Measurements from ENCODE around the gene CCDC157.

Gene CCDC157

DNA sequence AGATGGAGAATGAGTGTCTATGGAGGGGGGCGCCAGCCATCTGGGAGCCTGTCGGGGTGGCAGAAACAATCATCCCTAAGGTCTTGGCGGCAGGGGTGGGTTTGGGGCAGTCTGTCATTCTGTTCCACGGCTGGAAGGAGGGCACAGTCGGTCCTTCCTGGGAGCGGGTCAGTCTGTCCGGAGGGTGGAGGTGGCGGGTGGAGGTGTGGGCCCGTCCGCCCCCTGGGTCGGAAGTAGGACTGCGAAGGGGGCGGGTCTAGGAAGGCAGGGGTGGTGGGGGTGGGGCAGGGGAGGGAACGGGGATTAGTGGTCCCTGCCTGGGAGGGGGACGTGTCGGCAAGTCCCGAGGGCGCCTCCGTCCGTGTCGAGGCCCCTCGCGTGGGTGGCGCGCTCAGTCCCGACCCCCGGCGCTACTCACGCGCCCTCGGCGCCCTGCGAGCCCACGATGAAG is 30.5 kb upstream of the CCDC157 start:
- TF ChIP-seq, protein P1, sequence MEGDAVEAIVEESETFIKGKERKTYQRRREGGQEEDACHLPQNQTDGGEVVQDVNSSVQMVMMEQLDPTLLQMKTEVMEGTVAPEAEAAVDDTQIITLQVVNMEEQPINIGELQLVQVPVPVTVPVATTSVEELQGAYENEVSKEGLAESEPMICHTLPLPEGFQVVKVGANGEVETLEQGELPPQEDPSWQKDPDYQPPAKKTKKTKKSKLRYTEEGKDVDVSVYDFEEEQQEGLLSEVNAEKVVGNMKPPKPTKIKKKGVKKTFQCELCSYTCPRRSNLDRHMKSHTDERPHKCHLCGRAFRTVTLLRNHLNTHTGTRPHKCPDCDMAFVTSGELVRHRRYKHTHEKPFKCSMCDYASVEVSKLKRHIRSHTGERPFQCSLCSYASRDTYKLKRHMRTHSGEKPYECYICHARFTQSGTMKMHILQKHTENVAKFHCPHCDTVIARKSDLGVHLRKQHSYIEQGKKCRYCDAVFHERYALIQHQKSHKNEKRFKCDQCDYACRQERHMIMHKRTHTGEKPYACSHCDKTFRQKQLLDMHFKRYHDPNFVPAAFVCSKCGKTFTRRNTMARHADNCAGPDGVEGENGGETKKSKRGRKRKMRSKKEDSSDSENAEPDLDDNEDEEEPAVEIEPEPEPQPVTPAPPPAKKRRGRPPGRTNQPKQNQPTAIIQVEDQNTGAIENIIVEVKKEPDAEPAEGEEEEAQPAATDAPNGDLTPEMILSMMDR (conservative IDR thresholded peaks at IDR 0.05; ENCODE audit: low read depth, low read length) = no peak
- peak overlapping the region; percentile 78 for H3K4me3 ChIP-seq (ENCODE audit: low read length)
- no peak for DNase-seq (ENCODE audit: low read depth)

- DNase-seq (ENCODE audit: low read depth) = peak; percentile 64
- peak within 1 kb of the TSS; percentile 78 for H3K4me3 ChIP-seq (ENCODE audit: low read length)
- TF ChIP-seq, protein P1 (conservative IDR thresholded peaks at IDR 0.05; ENCODE audit: low read depth, low read length) = no peak
These were observed 30.0 kb upstream of the CCDC157 start, which contains the start of gene TBC1D10A for GRCh38 chr22:30326706-30327362. Gene TBC1D10A, minus strand, starts transcription at chr22:30326941. Its CDS starts 60 bp downstream, at chr22:30326881.

DNA sequence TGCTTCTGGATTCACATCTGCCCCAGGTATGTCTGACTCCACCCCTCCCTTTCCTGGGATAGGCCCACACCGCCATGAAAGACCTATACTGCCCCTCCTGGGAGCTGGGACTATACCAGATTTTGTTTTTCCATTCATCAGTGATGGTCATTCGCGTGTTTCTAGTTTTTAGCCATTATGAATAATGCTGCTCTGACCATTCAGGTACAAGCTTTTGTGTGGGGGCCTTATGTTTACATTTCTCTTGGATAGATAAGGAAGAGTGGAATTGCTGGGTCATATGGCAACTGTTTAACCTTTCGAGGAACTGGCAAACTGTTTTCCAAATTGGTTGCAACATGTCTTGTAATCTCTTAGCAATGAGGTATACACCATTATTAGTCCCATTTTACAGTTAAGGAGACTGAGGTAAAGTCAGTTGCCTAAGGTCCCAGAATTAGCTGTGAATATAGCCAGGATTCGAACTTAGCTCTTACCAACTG is 28.9 kb upstream of the CCDC157 start:
- TF ChIP-seq, protein P1 (conservative IDR thresholded peaks at IDR 0.05; ENCODE audit: low read depth, low read length) = peak; percentile 19
- H3K4me3 ChIP-seq (ENCODE audit: low read length) = no peak overlapping the region
- DNase-seq (ENCODE audit: low read depth) = no peak

- no peak overlapping the region for H3K4me3 ChIP-seq (ENCODE audit: low read length)
- TF ChIP-seq, protein P1 (conservative IDR thresholded peaks at IDR 0.05; ENCODE audit: low read depth, low read length) = no peak
- no peak for DNase-seq (ENCODE audit: low read depth)
These were observed 28.2 kb upstream of the CCDC157 start for GRCh38 chr22:30328466-30329049.

GRCh38 chr22:30332551-30332950 is 24.3 kb upstream of the CCDC157 start:
- no peak for DNase-seq (ENCODE audit: low read depth)
- TF ChIP-seq, protein P1 (conservative IDR thresholded peaks at IDR 0.05; ENCODE audit: low read depth, low read length) = no peak
- H3K4me3 ChIP-seq (ENCODE audit: low read length) = no peak overlapping the region

DNA sequence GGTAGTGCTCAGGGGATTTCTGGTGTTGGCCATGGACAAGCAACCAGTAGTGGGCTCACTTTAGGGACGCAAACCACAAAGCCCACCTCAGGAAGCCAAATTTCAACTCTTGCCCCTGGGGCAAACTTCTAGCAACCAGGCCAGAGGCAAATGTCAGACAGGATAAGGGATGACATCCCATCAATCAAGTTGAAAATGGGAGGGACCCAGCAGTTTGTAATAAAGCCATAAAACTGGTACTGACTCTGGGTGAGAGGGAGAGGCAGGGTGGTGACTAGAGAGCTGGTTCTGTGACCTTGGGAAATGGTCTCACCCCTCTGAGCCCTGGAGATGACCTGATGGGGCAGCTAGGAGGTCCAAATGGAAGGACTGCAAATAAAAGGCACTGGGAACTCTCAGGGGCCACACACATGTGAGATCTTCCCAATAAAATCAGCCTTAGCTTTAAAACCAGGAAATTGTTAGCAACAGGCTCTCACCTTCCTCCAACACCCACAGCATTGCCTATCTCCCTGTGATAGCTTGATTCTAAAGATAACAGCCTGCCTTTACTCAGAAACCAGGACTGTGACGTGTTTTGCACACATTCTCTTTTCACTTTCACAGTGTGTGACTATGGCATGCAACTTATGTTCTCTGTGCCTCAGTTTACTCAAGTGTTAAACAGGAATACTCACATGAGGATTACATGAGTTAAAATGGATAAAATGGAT is 23.7 kb upstream of the CCDC157 start:
- TF ChIP-seq, protein P1 (conservative IDR thresholded peaks at IDR 0.05; ENCODE audit: low read depth, low read length) = no peak
- no peak overlapping the region for H3K4me3 ChIP-seq (ENCODE audit: low read length)
- DNase-seq (ENCODE audit: low read depth) = no peak
